MM.1S (cell line): ENCODE measurements around the gene EHF.

Experiments
- DNase-seq: peaks from one replicate; pipeline ENCODE4 v3.0.0-alpha.2; 2015
- H2AFZ ChIP-seq: fragments of 300-600 bp; sonication (generic); 2 replicates; pipeline ENCODE4 v1.6.0; 2016; ENCODE audit warnings: antibody characterized with exemption, low read length
- H3F3A ChIP-seq: fragments of 300-600 bp; sonication (generic); 2 replicates; pipeline ENCODE4 v1.6.1; 2016; ENCODE audit warnings: mild to moderate bottlenecking, antibody characterized with exemption, low read length, moderate library complexity, mixed read lengths; ENCODE audit not compliant: insufficient read depth
- H3K27ac ChIP-seq: fragments of 300-600 bp; sonication (generic); 2 replicates; pipeline ENCODE4 v1.5.1; 2016; ENCODE audit warnings: mild to moderate bottlenecking, low read length
- H3K27me3 ChIP-seq: fragments of 300-600 bp; sonication (generic); replicated peaks from 2 replicates; pipeline ENCODE4 v1.6.0; 2016; ENCODE audit warnings: low read length; ENCODE audit not compliant: insufficient read depth
- H3K36me3 ChIP-seq: fragments of 300-600 bp; sonication (generic); replicated peaks from 2 replicates; pipeline ENCODE4 v1.6.1; 2016; ENCODE audit warnings: mild to moderate bottlenecking, low read length, mixed read lengths; ENCODE audit not compliant: insufficient read depth
- H3K4me1 ChIP-seq: fragments of 300-600 bp; sonication (generic); 2 replicates; pipeline ENCODE4 v1.6.1; 2016; ENCODE audit warnings: low read length, mixed read lengths
- H3K4me2 ChIP-seq: fragments of 300-600 bp; sonication (generic); 2 replicates; pipeline ENCODE4 v1.6.0; 2016; ENCODE audit warnings: low read depth, low read length
- H3K4me3 ChIP-seq: fragments of 300-600 bp; sonication (generic); 2 replicates; pipeline ENCODE4 v1.5.1; 2016; ENCODE audit warnings: low read length, mixed read lengths
- H3K79me2 ChIP-seq: fragments of 300-600 bp; sonication (generic); 2 replicates; pipeline ENCODE4 v1.6.1; 2016; ENCODE audit warnings: mixed run types, low read length, mixed read lengths
- H3K9ac ChIP-seq: fragments of 300-600 bp; sonication (generic); 2 replicates; pipeline ENCODE4 v1.6.1; 2016; ENCODE audit warnings: low read length, mixed read lengths
- H3K9me2 ChIP-seq: fragments of 300-600 bp; sonication (generic); replicated peaks from 2 replicates; pipeline ENCODE4 v1.6.1; 2016; ENCODE audit warnings: mild to moderate bottlenecking, low read length, mixed read lengths; ENCODE audit not compliant: insufficient read depth
- H3K9me3 ChIP-seq: fragments of 300-600 bp; sonication (generic); replicated peaks from 2 replicates; pipeline ENCODE4 v1.6.1; 2016; ENCODE audit warnings: mild to moderate bottlenecking, low read length, mixed read lengths; ENCODE audit not compliant: insufficient read depth
- H4K20me1 ChIP-seq: fragments of 300-600 bp; sonication (generic); 2 replicates; pipeline ENCODE4 v1.6.1; 2016; ENCODE audit warnings: mild to moderate bottlenecking, low read length, moderate library complexity, mixed read lengths; ENCODE audit not compliant: insufficient read depth
- CTCF ChIP-seq: fragments of 300-600 bp; sonication (generic); IDR thresholded peaks from 2 replicates; pipeline ENCODE4 v1.5.1; 2016; ENCODE audit warnings: antibody characterized with exemption, low read length, mixed read lengths
- EZH2 ChIP-seq: fragments of 300-600 bp; sonication (generic); optimal IDR thresholded peaks from 2 replicates; pipeline ENCODE3; 2017; ENCODE audit warnings: low read depth, mild to moderate bottlenecking, antibody characterized with exemption, low read length, mixed read lengths
- EZH2phosphoT487 ChIP-seq: fragments of 300-600 bp; sonication (generic); IDR thresholded peaks from 2 replicates; pipeline ENCODE4 v1.6.1; 2018; ENCODE audit warnings: antibody characterized with exemption, low read length

The EHF gene

GRCh38 chr11:34629711-34630110 is 8.8 kb downstream of the EHF start:
- H3K36me3 ChIP-seq: no peaks in the 10 kb centered on the region
- H2AFZ ChIP-seq: no peak overlapping the region
- no peaks in the 10 kb centered on the region for H3K9me3 ChIP-seq
- no peak for DNase-seq
- H3K9ac ChIP-seq: no peak overlapping the region
- H3K27me3 ChIP-seq: no peaks in the 10 kb centered on the region
- TF ChIP-seq EZH2phosphoT487 (no peak), CTCF (no peak), EZH2 (no peak)
- no peaks in the 10 kb centered on the region for H4K20me1 ChIP-seq
- no peaks in the 10 kb centered on the region for H3F3A ChIP-seq
- peaks cover 19% of the 10 kb centered on the region for H3K4me1 ChIP-seq
- no peak overlapping the region for H3K4me3 ChIP-seq
- no peaks in the 10 kb centered on the region for H3K9me2 ChIP-seq
- H3K4me2 ChIP-seq: no peak overlapping the region
- no peaks in the 10 kb centered on the region for H3K79me2 ChIP-seq
- no peak overlapping the region for H3K27ac ChIP-seq

GRCh38 chr11:34630544-34630943 is 9.7 kb downstream of the EHF start:
- no peaks in the 10 kb centered on the region for H3K79me2 ChIP-seq
- no peak overlapping the region for H3K27ac ChIP-seq
- no peaks in the 10 kb centered on the region for H4K20me1 ChIP-seq
- H3K27me3 ChIP-seq: no peaks in the 10 kb centered on the region
- H3K4me2 ChIP-seq: no peak overlapping the region
- TF ChIP-seq CTCF: no peak
- no peak for TF ChIP-seq EZH2
- TF ChIP-seq EZH2phosphoT487: no peak
- H3K36me3 ChIP-seq: no peaks in the 10 kb centered on the region
- H3K9ac ChIP-seq: no peak overlapping the region
- no peak overlapping the region for H3K4me3 ChIP-seq
- H3K4me1 ChIP-seq: peaks cover 17% of the 10 kb centered on the region
- H3K9me2 ChIP-seq: no peaks in the 10 kb centered on the region
- H3K9me3 ChIP-seq: no peaks in the 10 kb centered on the region
- no peak for DNase-seq
- H3F3A ChIP-seq: no peaks in the 10 kb centered on the region
- no peak overlapping the region for H2AFZ ChIP-seq

GRCh38 chr11:34631297-34631696 is 10.4 kb downstream of the EHF start:
- no peak for DNase-seq
- H3K27ac ChIP-seq: no peak overlapping the region
- no peaks in the 10 kb centered on the region for H3K9me2 ChIP-seq
- H2AFZ ChIP-seq: no peak overlapping the region
- H3K9me3 ChIP-seq: no peaks in the 10 kb centered on the region
- H4K20me1 ChIP-seq: no peaks in the 10 kb centered on the region
- H3K4me1 ChIP-seq: peaks cover 17% of the 10 kb centered on the region
- TF ChIP-seq CTCF: no peak
- no peak for TF ChIP-seq EZH2
- no peak for TF ChIP-seq EZH2phosphoT487
- no peak overlapping the region for H3K4me2 ChIP-seq
- no peak overlapping the region for H3K4me3 ChIP-seq
- H3F3A ChIP-seq: no peaks in the 10 kb centered on the region
- H3K79me2 ChIP-seq: no peaks in the 10 kb centered on the region
- H3K27me3 ChIP-seq: no peaks in the 10 kb centered on the region
- no peaks in the 10 kb centered on the region for H3K36me3 ChIP-seq
- no peak overlapping the region for H3K9ac ChIP-seq
